Colonic mucosa (tissue), 4 donors: ENCODE results near the gene IRF4. TPM values are rescaled to one million over a fixed set of nuclear protein-coding genes. Genes with fewer than 3 reads are reported as not detected.

Experiments used
- DNase-seq: peaks from one replicate; pipeline ENCODE4 v3.0.0-alpha.2; 2020
- H3K27ac ChIP-seq: fragments of 200-600 bp; one replicate; pipeline ENCODE4 v1.8.0; 2021
- H3K27me3 ChIP-seq: fragments of 200-600 bp; one replicate; pipeline ENCODE4 v1.8.0; 2021
- H3K36me3 ChIP-seq: fragments of 200-600 bp; one replicate; pipeline ENCODE4 v1.8.0; 2021
- H3K4me1 ChIP-seq: fragments of 200-600 bp; one replicate; pipeline ENCODE4 v1.8.0; 2021; ENCODE audit warnings: mild to moderate bottlenecking
- H3K4me3 ChIP-seq: fragments of 200-600 bp; one replicate; pipeline ENCODE4 v1.8.0; 2021
- H3K9ac ChIP-seq, 2 donors: one replicate each; pipeline ENCODE4 v1.7.0; 2013; ENCODE audit warnings: control low read depth in 2 of 2, low read depth in 2 of 2, low read length in 2 of 2
- H3K9me3 ChIP-seq: fragments of 200-600 bp; one replicate; pipeline ENCODE4 v1.8.0; 2021
- CTCF ChIP-seq: fragments of 200-600 bp; IDR thresholded peaks from one replicate; pipeline ENCODE4 v1.8.0; 2022; ENCODE audit warnings: antibody characterized with exemption, mild to moderate bottlenecking
- intact Hi-C: fragments of 100-400 bp; cut with DNase I; formaldehyde crosslinking; loops from one replicate; pipeline ENCODE4 v1.14.1; 2022
- total RNA-seq, 2 donors: library from RNA; stranded (reverse); fragmentation: NEBNext Ultra II Directional in 1 of 2; extraction: Animal tissue kit (Norgen Biotek cat#: 25700) in 1 of 2; gene quantifications; one replicate each; pipeline ENCODE4 v1.2.1, GENCODE V29; 2021
- donor health status: healthy.
- donor health status: DM: no; HTN: no; CAD: no.
- donor health status: DM: no; HTN: no; CAD: no.

The IRF4 gene
- total RNA-seq, 2 donors from 2014 or later, result 4.7 to 8.8 TPM

DNA sequence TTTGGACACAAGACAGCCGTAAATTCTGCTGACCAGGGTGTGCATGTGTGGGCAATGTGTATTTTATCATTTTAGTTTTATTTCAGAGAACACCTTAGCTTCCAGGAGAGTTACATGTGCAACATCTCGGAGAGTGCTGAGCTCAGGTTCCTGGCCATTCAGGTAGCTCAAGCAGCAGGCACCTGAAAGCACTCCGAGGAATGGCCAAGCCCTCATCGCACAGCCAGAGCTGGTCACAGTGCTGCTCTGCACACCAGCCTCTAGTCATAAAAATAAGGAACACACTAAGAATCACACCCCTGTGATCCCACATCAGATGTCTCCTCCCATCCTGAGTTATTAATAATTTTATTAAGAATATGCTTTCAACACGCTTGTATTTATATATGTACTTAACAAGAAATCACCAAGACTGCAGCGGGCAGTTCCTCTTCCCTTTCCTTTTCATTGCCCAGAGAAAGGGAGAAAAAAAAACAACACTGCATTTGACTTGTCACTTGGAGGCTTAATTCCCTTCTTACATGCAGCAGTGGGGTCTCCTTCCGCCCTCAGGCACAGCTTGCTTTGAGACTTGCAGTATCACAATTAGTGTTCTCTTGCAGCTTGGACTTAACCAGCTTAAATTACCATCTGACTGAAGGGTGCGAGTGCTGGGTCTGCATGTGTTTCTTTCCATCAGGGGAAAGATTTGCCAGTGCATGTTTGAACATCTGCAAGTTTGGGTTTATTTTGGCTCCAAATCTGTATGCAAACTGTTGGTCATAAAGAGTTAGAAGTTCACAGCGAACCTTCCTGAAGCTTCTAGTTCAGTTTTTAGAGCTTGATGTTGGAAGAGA lies 36.0 kb upstream of the IRF4 start:
- H3K9ac ChIP-seq, result no peak overlapping the region
- no peak for TF ChIP-seq CTCF

DNA sequence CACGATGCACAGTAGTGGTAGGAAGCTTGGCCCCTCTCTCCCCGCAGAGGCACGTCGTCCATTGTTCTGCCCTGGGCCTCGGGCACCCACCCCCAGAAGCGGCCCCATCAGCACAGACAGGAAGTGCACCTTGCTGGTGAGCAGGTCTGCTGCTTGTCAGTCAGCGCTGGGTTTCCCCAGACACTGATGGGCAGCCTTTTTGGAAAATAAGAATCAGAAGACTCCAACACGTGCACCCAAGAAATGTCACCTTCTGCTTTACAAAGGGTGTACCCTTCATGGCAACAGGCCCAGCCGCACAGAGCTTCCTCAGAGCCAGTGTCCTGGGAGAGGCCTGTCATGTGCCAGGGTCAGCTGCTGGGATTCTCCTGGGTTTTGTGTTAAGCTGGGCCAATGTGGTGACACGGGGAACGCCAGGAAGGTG lies 34.7 kb upstream of the IRF4 start:
- Histone ChIP-seq H3K9ac (no peak overlapping the region), H3K36me3 (no peaks in the 10 kb centered on the region), H3K9me3 (no peaks in the 10 kb centered on the region), H3K4me1 (no peaks in the 10 kb centered on the region), H3K4me3 (no peak overlapping the region), H3K27ac (no peak overlapping the region), H3K27me3 (no peaks in the 10 kb centered on the region)
- DNase-seq, result no peak
- intact Hi-C loops, result no loop called here
- TF ChIP-seq CTCF, result no peak

More for the DNA sequence above, 36.0 kb upstream of the IRF4 start:
- H3K4me3 ChIP-seq, result no peak overlapping the region
- intact Hi-C loops, result no loop called here
- no peak overlapping the region for H3K27ac ChIP-seq
- DNase-seq, result no peak
- H3K36me3 ChIP-seq, result no peaks in the 10 kb centered on the region
- H3K27me3 ChIP-seq, result no peaks in the 10 kb centered on the region
- no peaks in the 10 kb centered on the region for H3K4me1 ChIP-seq
- H3K9me3 ChIP-seq, result no peaks in the 10 kb centered on the region

- Histone ChIP-seq H3K27me3 (no peaks in the 10 kb centered on the region), H3K27ac (no peak overlapping the region), H3K9ac (no peak overlapping the region), H3K4me1 (no peaks in the 10 kb centered on the region), H3K36me3 (no peaks in the 10 kb centered on the region), H3K4me3 (no peak overlapping the region), H3K9me3 (no peaks in the 10 kb centered on the region)
- intact Hi-C loops, result no loop called here
- DNase-seq, result no peak
- TF ChIP-seq CTCF, result no peak
These were observed 34.2 kb upstream of the IRF4 start for GRCh38 chr6:357261-357790.

GRCh38 chr6:357791-358341 lies 33.7 kb upstream of the IRF4 start:
- H3K9ac ChIP-seq, result no peak overlapping the region
- intact Hi-C loops, result no loop called here
- no peak for TF ChIP-seq CTCF

GRCh38 chr6:358432-358831 lies 33.1 kb upstream of the IRF4 start:
- H3K9ac ChIP-seq, result no peak overlapping the region
- no peak overlapping the region for H3K4me3 ChIP-seq
- DNase-seq, result no peak
- H3K27me3 ChIP-seq, result no peaks in the 10 kb centered on the region
- no peaks in the 10 kb centered on the region for H3K4me1 ChIP-seq
- H3K9me3 ChIP-seq, result no peaks in the 10 kb centered on the region
- H3K27ac ChIP-seq, result no peak overlapping the region
- intact Hi-C loops, result no loop called here
- no peak for TF ChIP-seq CTCF
- no peaks in the 10 kb centered on the region for H3K36me3 ChIP-seq

More at GRCh38 chr6:357791-358341, 33.7 kb upstream of the IRF4 start:
- no peaks in the 10 kb centered on the region for H3K36me3 ChIP-seq
- no peaks in the 10 kb centered on the region for H3K27me3 ChIP-seq
- no peaks in the 10 kb centered on the region for H3K9me3 ChIP-seq
- no peak overlapping the region for H3K4me3 ChIP-seq
- no peaks in the 10 kb centered on the region for H3K4me1 ChIP-seq
- H3K27ac ChIP-seq, result no peak overlapping the region
- DNase-seq, result no peak
